GM12872 (cell line): Measurements from ENCODE around the gene TMEM239.

ENCODE experiments used
- CTCF ChIP-seq: IDR thresholded peaks from 3 replicates; pipeline ENCODE4 v1.5.1; 2011; ENCODE audit warnings: low read depth, mild to moderate bottlenecking, low read length, moderate library complexity; ENCODE audit not compliant: insufficient read depth

TMEM239 gene

GRCh38 chr20:2820084-2820895 lies 4.1 kb downstream of the TMEM239 start:
- TF ChIP-seq CTCF: no peak

- TF ChIP-seq CTCF: no peak
Measured at GRCh38 chr20:2820896-2821869, 5.0 kb downstream of the TMEM239 start.

- TF ChIP-seq CTCF: no peak
Measured at GRCh38 chr20:2822073-2822472, 5.9 kb downstream of the TMEM239 start.

- TF ChIP-seq CTCF: no peak
Measured at GRCh38 chr20:2825761-2826160, 9.6 kb downstream of the TMEM239 start.

GRCh38 chr20:2826655-2827054 lies 10.5 kb downstream of the TMEM239 start:
- no peak for TF ChIP-seq CTCF

GRCh38 chr20:2829376-2829775 lies 13.2 kb downstream of the TMEM239 start:
- no peak for TF ChIP-seq CTCF

- TF ChIP-seq CTCF: no peak
Measured at GRCh38 chr20:2833761-2834160, 17.6 kb downstream of the TMEM239 start.
